NCI-H2171 treated with DMSO at 0.1 percent for 48 hours (cell line): ENCODE data around the gene GPC1.

ENCODE experiments used
- DNase-seq: peaks from one replicate; lab custom pipeline; 2025; lab: John Stamatoyannopoulos, UW

GPC1 gene

DNA sequence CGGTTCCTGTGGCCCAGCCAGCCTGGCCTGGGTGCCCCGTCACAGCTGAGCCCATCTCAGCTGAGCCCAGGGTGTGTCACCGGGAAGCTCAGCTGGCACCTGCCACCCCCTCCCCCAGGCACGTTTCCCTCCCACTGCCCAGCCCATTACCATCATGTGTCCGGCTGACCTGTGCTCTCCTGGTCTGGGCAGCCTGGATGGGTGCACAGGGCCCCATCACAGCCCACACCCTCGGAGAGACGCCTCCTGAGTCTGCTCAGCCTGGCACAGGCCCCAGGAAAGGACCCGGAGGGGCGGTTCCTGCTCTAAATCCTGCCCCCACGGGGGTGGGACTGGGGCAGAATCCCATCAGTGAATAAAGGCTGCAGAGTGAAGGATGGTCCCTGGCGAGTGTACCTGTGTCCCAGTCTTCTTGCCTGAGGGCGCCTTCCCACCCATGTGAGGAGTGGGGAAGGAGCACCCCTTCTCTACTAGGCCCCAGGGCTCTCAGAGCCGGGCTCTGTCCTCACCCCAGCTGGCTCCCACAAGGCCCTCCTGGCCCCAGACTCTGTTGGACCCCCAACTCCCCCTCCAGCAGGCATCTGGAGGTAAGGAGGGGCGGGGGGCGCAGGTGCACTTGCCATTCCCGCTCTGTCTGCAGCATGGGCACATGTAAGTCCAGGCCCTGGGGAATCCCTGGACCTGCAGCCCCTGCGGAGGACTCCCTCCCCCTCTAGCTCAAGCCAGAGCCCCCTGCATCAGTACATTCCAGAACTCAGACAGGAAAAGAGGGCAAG lies 21.2 kb downstream of the GPC1 start:
- DNase-seq = no peak

GRCh38 chr2:240457223-240458043 lies 22.0 kb downstream of the GPC1 start:
- no peak for DNase-seq

DNA sequence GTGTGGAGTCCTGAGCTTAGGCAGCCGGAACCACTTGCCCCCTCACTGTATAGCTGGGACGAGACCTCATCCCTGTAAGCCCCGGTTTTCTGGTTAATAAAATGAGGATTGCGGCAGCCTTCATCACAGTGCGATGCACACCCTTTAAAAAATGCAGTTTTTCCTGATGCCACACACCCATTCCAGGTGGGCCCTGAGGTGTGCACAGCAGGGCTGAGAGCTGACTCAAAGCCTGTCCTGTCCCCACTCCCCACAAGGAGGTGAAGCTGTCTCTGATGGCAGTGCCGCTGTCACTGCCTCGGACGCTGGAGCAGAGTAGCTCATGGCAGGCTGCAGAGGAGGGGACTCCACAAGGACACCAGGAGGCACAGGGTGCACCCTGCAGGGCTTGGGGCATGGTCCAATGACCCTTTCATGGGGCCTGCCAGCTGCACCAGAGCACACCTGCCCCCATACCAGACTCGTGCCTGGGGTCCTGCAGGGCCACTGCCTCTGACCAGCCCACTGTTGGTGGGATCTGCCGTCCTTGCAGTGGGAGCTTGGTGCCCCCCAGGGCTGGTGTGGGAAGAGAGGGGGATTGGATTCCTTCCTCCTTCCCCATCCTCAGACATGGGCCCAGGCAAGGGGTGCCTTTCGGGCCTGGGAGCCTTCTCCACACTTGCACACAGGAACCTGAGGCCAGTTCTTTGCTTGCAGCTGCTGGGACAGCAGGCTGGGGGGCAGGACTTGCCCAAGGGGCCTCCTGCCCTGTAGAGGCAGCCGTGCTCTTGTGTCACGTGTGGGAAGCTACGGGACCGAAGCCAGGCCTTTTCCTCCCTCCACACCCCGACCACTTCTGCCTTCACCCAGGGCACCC lies 22.8 kb downstream of the GPC1 start:
- DNase-seq = no peak

DNA sequence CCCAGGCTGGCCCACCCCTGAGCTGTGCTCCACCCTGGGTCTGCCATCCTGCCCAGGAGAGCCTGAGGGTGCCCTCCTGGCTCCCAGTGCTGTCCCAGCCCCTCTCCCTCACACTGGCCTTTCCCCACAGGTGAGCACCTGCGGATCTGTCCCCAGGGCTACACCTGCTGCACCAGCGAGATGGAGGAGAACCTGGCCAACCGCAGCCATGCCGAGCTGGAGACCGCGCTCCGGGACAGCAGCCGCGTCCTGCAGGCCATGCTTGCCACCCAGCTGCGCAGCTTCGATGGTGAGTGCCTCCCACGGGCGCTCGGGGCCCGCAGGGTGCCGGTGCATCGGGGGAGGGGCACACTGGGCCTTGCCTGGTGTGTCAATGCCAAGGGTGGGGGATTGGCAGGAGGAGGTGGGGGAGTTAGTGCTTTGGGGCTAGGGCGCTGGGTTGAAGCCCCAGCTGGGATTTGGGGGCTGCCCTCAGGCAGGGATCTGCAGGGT lies 23.5 kb downstream of the GPC1 start:
- no peak for DNase-seq

DNA sequence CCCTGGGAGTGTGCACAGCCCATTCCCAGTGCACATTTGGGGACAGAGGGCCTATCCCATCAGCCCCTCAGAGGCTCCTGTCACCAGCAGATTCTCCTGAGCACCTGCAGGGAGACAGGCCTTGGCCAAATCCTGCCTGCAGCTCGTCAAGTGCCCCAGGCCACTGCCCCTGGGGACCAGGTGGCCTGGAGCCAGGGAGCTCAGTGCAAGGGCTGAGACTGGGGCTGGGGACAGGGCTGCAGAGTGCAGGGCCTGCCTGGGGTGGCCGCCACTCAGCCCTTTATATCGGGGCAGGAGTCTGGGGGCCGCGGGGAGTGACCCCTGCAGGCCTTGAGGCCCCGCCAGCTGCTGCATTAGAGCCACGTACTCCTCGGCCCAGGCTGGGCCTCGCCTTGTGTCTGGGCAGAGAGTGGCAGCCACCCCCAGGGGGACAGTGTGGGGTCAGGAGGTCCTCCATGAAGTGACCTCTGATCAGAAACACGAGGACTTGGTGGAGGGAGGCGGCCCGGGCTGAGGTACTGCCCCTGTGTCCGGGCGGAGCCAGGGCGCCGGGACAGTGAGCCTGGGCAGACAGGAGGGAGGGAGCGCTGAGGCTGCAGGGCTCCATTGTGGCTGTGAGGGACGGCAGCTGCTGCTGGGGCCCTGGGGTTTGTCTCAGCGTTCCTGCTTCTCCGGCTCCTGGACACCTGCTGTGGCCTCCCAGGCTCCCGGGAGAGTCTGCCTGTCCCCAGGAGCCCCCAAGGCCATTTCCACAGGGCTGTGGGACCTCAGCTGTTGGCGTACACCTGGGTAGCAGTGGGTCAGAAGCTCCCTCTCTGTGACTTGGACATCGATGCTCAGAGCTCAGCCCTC lies 24.2 kb downstream of the GPC1 start:
- no peak for DNase-seq

GRCh38 chr2:240460253-240460711 lies 24.8 kb downstream of the GPC1 start:
- no peak for DNase-seq

DNA sequence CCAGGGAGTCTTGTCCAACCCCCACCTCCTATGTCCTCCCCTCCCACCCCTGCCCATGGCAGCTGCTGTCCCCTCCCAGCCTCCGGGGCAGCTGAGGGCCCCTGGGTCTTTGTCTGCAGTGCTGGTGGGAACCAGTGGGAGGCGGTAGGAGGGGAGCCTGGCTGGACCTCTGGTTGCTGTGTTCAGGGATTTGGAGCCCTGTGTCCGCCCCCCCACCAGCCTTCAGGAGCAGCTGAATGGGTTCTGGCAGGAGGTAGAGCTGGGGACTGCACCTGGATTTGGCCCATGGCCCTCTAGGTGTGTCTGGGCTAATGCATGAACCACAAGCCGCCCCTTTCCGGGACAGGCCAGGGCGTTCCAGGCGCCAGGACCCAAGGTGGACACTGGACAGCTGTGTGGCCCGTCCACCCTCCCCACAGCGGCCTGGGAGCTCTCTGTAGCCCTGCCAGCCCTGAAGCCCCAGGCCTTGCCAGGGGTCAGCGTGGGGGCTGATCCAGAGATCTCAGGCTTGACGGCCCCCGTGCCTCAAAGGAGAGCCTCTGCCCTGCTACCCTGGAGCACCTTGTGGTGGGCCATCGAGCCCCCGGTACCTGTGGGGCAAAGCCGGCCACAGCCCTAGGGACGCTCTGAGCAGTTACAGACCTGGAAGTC lies 25.4 kb downstream of the GPC1 start:
- DNase-seq = no peak

- DNase-seq = no peak
These were observed 26.1 kb downstream of the GPC1 start for GRCh38 chr2:240461471-240462072.

DNA sequence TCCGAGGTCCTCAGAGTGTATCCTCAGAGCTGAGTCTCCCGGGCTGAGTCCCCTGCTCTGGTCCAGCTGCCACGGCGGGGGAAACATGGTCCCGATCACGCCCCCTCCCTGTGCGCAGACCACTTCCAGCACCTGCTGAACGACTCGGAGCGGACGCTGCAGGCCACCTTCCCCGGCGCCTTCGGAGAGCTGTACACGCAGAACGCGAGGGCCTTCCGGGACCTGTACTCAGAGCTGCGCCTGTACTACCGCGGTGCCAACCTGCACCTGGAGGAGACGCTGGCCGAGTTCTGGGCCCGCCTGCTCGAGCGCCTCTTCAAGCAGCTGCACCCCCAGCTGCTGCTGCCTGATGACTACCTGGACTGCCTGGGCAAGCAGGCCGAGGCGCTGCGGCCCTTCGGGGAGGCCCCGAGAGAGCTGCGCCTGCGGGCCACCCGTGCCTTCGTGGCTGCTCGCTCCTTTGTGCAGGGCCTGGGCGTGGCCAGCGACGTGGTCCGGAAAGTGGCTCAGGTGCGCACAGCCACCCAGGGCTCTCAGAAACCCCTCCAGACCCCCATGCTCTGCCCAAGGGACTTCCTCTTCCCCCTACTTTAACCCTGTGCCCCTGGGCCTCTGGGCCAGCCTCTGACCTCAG lies 26.7 kb downstream of the GPC1 start:
- DNase-seq = no peak

DNA sequence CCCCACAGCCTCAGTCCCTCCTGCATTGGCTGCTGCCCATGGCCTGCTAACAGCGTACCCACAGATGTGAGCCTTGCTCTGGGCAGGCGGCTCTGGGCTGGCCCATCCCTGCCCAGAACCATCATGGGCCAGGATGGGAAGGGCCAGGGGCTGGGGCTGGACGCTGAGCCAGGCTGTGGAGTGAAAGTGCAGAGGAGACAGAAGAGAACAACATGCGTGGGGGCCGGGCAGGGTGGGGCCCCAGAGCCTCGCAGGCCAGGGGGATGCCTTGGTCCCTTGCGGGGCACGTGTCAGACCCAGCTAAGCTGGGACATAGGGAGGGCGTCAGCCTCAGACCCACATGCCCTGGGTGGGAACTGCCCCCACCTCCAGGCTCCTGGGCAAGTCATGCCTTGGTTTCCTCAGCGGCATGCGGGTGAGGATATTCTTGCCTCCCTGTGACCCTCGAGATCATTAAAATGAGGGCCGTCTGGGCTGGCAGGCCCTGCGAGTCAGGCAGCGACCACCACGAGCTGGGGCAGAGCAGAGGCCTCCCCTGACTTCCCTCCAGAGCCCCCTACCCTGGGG lies 27.3 kb downstream of the GPC1 start:
- no peak for DNase-seq

DNA sequence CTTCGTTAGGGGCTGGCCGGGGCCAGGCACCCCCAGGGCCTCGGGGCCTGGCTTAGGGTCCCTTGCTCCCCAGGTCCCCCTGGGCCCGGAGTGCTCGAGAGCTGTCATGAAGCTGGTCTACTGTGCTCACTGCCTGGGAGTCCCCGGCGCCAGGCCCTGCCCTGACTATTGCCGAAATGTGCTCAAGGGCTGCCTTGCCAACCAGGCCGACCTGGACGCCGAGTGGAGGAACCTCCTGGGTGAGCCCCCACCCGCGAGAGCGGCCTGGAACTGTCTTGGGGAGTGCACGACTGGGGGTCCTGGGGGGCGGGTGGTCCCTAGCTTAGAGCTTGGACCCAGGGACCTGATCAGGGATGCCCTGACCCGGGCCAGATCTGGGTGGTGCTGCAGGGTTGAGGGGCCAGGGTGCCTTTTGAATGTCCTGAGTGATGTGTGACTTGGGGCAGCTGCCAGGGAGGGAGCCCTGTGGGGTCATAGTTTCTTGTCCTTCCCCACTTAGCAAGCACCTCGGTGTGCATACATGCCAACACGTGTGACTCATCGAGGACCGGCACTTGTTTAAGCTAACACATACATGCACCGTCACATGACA lies 27.9 kb downstream of the GPC1 start:
- no peak for DNase-seq

DNA sequence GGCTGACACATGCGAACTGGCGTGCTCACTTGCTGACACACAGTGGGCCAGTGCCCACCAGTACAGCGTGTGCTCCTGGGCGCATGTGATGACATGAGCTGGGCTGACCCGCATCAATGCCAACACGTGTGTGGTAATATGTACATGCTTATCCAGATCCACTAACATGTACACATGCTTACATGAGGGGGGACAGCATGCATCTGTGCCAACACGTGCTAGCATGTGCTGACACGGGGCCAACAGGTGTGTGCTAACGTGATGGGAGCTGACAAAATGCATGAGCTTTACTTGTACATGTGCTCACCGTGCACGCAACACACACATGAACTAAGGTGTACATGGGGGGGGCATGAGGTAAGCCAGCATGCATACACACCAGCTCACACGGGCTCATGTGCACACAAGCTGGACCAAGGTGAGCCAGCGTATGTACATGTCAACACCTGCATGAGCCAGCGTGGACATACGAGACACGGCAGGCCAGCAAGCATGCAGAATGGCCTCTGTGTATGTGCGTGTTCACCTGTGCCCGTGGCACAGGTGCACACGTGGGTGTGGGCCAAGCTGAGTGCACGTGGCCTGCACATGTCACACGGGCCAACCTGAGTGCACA lies 28.5 kb downstream of the GPC1 start:
- DNase-seq = no peak

DNA sequence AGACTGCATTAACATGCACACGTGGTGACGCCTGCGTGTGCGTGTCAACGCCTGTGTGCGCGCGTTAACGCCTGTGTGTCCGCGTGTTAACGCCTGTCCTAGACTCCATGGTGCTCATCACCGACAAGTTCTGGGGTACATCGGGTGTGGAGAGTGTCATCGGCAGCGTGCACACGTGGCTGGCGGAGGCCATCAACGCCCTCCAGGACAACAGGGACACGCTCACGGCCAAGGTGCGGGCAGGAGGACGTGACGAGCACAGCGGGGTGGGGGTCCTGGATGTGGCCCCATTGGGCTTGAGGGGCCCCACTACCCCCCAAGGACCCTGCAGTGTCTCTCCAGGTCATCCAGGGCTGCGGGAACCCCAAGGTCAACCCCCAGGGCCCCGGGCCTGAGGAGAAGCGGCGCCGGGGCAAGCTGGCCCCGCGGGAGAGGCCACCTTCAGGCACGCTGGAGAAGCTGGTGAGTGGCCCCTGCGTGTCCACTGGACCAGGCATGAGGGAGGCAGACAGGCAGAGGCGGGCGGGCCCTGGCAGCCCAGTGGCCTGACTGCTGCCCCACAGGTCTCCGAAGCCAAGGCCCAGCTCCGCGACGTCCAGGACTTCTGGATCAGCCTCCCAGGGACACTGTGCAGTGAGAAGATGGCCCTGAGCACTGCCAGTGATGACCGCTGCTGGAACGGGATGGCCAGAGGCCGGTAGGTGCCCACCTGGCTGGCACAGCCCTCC lies 29.2 kb downstream of the GPC1 start:
- DNase-seq = no peak

GRCh38 chr2:240465268-240465764 lies 29.9 kb downstream of the GPC1 start:
- no peak for DNase-seq

DNA sequence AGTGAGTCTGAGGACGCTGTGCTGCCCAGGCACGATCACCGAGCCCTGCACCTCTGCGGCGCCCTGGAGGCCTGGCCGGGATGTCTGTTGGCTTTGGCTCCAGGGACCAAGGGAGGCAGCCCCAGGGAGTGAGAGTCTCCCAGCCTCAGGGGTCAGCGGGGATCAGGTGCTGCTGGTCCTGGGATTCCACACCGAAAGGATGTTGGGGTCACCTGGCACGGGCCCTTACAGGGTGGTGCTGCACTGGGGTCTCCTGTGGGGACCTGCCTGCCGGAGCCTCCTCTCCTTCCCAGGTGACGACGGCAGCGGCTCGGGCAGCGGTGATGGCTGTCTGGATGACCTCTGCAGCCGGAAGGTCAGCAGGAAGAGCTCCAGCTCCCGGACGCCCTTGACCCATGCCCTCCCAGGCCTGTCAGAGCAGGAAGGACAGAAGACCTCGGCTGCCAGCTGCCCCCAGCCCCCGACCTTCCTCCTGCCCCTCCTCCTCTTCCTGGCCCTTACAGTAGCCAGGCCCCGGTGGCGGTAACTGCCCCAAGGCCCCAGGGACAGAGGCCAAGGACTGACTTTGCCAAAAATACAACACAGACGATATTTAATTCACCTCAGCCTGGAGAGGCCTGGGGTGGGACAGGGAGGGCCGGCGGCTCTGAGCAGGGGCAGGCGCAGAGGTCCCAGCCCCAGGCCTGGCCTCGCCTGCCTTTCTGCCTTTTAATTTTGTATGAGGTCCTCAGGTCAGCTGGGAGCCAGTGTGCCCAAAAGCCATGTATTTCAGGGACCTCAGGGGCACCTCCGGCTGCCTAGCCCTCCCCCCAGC lies 30.5 kb downstream of the GPC1 start:
- no peak for DNase-seq

- DNase-seq = no peak
These were observed 31.2 kb downstream of the GPC1 start for GRCh38 chr2:240466579-240467148.
